Muscle of arm (tissue), 12 donors: ENCODE measurements around the gene GALNT13. TPM values are rescaled to one million over a fixed set of nuclear protein-coding genes. Genes with fewer than 3 reads are reported as not detected.

ENCODE experiments used
- DNase-seq: peaks from one replicate; pipeline ENCODE4 v3.0.0-alpha.2; 2013
- polyA plus RNA-seq, 12 donors: library from polyadenylated mRNA; unstranded; fragments of 120-200 nt; gene quantifications; one replicate each; pipeline ENCODE4 v1.2.1, GENCODE V29; 2013; ENCODE audit not compliant: insufficient read length in 12 of 12

The GALNT13 gene
- polyA plus RNA-seq, 12 donors = 0.20 to 1.0 (median 0.49) TPM; not detected in 2

DNA sequence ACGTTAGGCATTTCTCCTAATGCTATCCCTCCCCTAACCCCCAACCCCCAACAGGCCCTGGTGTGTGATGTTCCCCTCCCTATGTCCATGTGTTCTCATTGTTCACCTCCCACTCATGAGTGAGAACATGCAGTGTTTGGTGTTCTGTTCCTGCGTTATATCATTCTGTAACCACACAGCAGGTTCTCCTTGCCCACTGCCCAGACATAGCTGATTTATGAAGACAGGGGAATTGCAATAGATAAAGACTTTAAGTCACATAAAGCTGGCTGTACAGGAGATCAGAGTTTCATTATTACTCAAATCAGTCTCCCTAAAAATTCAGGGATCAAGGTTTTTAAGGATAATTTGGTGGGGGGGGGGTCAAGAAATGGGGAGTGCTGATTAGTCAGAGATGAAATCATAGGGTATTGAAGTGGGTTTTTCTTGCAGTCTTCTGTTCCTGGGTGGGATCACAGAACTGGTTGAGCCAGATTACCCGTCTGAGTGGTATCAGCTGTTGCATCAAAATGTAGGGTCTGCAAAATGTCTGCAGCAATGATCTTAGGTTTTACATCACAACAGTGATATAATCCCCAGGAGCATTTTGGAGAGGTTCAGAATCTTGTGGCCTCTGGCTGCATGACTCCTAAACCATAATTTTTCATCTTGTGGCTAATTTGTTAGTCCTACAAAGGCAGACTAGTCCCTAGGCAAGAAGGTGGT is 434.7 kb downstream of the GALNT13 start:
- no peak for DNase-seq

DNA sequence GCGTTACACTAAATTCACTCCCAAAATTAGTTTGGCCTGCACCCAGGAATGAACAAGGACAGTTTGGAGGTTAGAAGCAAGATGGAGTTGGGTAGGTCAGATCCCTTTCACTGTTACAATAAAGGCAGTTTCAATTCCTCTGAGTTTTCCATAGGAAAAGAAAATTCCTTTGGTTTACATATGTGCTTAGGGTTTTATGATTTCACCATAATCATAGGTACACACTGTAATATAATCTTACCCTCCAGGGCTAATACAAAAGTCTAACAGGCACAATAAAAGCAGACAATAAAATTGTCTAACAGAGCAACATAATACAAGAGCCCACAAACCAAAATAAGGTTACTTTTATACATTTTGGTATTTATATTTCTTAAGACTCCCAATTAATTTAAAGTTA is 435.3 kb downstream of the GALNT13 start:
- no peak for DNase-seq

DNA sequence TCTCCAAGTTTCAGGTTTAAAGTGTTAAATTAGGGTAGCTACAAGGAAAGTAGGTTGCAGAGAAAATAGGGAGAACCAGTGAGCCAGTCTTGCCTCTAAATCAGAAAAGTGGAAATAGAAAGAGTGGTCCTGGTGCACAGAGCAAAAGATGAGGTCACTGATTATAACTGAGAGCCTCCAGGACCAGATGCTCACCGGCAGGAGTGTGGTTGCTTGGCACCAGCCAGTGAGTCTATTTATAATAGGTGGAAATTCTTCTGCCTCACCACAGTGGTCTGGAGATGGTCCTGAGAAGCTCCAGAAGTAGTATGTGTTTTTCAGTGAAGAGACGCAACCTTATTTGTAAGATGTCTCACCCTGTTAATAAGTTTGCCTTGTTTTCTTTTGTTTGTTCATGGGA is 452.9 kb downstream of the GALNT13 start:
- DNase-seq = no peak

DNA sequence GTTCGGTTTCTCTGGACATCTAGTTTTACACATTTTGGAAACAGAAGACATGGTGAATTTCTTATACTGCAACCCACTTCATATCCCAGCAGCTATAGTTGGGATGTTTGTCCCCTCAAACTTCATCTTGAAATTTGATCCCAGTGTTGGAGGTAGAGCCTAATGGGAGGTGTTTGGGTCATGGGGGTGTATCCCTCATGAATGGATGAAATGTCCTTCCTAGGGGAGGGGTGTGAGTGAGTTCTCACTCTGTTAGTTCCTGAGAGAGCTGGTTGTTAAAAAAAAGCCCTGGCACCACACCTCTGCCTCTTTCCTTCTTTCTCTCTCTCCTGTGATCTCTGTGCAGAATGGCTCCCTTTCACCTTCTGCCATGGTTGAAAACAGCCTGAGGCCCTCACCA is 457.8 kb downstream of the GALNT13 start:
- no peak for DNase-seq

DNA sequence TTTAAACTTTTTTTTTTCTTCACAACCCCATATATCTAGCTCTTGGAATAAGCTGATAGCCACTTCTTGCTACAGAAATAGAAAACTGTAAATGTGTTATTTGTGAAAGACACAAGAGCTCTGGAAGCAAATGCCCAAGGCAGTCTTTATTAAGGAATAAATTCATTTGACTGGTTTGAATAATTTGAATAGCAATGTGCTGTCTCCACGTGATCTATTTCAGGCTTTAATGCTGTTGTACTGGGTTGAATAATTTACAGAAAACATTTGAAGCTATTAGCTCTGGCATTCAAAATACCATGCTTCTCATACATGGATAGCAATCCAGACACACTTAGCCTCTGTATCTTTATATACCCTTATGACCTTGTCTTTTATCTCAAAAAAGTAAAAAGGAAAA is 460.1 kb downstream of the GALNT13 start:
- no peak for DNase-seq

DNA sequence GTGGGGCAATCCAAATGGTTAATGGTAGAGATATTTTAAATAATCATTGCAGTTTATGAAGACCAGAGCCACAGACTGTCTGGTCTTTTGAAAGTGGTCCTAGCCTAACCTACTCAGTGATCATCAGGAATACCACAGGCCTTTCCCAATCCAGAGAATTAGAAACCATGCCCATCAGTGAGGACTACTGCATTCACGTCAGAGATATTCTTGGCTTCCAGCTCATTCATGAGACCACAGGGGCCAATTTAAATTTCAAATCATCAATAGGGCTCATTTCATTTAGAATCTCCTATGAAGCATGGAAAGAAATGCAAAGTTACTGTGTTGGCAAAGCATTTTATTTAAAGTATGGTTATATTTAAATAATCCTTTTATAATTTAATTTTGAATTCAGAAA is 464.5 kb downstream of the GALNT13 start:
- no peak for DNase-seq

DNA sequence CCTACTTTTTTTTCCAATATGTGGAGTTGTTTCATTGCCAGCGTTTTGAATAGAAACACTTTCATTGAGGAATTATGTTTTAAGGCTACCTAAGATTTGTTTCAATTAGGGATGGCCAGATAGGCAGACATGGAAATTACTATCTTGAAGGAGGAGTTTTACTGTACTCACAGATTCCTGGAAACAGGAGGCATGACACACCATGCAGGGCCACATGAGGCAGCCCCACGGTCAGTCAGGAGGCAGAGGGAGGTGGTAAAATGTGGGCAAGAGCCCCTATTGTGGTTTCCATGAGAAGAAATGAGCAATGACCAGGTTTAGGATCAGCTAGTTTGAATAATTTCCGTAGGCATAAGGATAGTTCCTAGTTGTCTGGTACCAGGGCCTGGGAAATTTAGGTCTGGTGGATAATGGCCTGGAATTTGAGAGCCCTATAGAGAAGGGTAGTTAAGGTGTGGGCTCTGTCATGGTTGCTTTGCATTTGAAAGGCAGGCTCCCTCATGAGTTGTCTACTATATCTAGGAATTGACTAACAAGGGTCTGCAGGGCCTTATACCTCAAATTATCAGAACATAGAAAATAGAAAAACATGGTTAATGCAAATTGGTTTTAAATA is 466.7 kb downstream of the GALNT13 start:
- no peak for DNase-seq

DNA sequence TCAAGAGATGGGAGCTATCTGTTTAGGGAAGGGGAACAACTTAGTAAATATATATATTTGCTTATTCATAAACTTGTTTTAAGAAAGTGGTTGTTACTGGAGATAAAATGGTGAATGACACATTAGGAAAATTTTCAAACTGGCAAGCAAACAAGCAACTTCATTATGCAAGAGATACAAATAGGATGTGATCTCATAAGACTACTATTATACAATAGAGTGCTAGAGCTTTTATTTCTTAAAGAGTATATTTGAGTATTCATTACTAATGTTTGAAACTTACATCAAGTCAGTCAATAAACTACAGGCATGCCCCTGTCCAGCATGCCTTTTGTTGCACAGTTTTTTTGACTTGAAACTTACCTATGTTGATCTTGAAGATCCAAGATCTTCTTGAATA is 471.6 kb downstream of the GALNT13 start:
- no peak for DNase-seq

DNA sequence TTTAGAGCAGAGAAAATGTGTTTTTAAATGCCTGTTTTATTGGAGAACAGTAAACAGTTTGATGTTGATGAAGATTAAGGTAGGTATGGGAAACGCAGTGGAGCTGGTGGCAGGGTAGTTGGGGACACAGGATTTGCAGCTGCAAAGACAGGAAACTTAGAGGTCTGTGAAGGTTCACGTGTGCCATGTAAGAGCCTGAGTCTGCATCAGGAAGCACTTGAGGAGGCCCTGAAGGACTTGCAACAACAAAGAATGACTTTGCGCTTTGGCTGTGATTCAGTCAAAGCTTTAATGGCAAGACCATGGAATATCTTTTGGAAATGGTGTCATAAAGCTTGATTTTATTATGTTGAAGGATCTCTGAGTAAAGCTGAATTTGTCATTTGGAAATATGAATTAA is 479.2 kb downstream of the GALNT13 start:
- DNase-seq = no peak

DNA sequence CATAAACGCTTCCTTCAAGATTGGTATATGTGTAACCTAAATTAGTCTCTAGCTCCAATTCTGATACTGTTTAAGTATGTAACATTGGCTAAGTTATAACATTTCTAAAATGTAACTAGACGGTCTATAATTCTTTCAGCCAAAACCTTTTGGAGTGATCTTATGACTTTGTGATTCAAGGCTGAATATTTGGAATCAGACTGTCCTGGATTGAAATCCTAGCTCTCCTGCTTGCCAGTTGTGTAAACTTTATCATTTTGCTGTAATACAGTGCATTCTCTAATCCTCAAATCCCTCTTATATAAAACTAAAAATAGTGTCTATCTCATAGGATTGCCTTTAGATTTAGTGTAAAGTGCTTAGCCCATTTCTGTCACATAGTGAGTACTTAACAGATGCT is 489.6 kb downstream of the GALNT13 start:
- DNase-seq = no peak

DNA sequence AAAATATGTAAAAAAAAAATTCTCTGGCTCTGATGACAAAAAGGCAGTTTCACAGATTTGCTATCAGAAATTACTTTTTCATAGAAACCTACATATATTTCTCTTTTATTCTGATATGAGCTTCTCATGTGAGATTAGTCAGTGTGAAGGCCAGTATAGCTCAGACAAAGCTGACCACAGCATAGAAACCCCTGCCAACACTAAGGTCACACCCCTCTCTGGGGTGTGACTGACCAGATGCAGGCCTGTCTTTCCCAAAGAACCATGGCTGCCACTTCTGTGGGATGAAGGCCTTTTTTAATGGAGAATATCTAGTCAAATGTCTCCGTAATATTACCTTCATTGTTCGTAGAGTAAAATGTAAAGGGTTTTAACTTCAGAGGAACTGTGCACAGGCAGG is 496.4 kb downstream of the GALNT13 start:
- DNase-seq = no peak

DNA sequence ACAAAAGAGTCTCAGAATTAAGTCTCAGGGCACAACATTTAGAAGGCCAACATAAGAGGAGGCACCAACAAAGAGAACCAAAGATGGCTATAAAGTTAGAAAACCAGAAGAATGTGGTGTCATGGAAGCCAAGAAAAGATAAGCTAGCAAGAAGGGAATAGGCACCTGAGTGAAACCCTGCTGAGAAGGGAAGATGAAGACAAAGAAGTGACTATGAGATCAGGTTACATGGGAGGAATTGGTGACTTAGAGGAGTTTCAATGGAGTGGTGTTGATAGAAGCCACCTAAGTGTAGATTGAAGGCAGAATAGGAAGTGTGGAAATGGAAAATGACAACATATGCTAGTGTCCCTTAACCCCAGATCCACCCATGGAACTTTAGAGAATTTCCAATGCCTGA is 499.2 kb downstream of the GALNT13 start:
- DNase-seq = no peak

DNA sequence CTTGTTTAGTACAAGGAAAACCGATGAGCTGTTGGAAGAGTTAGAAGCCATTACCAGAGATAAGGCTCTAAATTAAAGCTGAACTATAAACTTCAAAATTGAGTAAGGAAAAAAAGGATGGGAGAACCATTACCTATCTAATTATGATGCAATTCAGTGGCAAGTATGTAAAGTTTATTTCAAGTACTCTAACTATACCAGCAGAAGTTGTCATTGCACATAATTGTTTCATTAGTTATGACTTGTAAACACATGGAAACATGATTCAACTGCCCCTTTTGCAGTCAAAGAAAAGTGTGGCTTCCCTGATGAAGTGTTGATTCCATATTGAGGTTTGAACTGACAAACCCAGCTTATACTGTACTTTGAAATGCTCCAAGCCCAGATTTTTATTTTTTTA is 502.7 kb downstream of the GALNT13 start:
- DNase-seq = no peak

DNA sequence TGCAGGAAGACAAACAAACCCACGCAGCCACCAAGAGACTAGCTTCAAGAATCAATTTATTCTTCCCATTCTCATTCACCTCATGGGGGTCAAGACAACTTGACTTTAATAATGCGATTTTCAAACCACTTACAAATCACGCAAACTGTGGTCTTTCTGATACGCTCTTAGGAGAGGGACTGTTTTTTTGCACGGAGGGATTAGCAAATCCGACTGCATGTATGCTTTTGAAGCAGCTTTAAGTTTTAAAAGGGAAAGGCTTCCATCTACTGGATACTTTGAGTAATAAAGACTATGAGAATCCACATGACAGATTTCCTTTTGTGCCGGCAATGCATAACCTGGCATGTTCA is 503.8 kb downstream of the GALNT13 start:
- peak; percentile 35 for DNase-seq

DNA sequence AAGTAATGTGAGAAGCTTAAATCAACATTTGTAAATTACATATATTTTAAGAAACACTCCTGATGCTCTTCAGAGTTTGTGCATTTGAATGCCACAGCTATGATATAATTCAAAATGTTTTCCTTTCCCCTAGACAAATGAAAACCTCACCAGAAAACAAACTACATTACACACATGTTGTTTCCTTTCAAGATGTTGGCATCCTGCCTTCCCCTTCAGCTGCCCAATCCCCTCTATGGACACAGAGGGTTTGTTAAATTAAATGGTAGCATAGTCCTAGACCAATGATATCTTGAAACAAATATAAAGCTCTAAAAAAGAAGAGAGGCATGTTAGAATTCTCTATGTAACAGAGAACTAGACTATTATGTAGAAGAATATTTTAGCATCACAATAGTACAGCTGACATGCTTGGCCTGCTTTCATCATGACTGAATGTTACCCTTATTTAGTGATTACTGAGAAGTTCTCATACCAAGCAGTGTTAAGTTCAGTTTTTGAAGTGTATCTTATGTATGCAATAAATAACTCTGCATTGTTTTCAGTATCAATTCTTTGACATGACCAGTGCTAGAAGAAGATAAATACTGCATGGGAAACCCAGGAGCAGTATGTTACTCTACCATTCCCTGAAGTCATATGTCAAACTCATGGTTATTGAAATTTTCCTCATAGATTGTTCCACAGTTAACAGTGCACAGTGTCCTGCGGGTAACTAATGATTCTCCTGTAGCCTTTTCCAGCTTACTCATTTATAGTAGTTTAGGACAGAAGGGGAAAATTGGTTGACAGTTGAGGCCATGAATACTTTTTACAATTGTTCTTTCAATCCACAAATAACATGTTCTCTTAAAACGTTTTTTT is 510.4 kb downstream of the GALNT13 start:
- DNase-seq = no peak

DNA sequence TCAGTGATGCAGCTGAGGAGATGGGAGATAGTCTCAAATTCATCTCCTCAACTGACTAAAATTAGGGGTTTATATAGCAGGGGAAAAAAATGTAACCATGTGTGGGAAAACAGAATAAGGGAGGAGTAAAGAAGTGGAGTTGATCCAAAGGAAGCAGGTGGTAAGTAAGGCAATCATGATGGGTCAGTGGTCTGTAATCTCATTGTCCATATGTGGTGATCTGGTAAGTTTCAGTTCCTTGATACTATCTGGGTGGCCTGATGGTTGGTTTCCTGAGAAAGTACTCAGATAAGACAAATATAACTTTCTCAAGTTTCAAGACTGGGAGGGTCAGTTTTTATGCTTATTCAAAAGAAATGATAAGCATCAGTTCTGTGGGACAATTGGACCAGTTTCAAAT is 514.5 kb downstream of the GALNT13 start:
- DNase-seq = no peak

DNA sequence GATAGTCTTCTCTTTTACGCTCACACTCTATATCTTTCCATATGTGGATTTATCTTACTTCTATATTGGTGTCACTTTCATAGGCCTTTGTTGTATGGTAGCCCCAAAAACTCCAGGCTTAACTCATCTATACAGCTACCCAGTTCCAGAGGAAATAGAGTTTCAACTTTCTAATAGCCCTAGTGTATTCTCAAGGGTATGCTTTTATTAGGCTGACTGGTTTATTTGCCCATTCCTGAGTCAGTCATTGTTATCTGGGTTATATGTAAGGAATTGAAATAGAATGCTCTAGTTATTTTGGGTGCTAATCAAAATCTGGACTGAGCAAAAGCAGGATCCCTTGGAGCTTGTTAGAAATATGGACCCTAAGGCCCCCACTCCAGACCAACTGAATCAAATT is 519.3 kb downstream of the GALNT13 start:
- DNase-seq = no peak

DNA sequence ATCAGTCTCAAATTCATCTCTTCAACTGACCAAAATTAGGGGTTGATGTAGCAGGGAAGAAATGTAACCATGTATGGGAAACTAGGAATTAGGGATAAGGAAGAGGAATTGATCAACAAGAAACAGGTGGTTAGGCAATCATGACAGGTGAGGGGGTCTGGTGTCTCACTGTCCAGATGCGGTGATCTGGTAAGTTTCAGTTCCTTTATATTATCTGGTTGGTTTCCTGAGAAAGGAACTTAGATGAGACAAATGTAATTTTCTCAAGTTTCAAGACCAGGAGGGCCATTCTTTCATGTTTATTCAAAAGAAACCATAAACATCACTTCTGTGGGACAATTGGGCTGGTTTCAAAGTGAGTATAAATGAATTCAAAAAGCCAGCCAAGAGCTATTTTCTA is 520.5 kb downstream of the GALNT13 start:
- DNase-seq = no peak

DNA sequence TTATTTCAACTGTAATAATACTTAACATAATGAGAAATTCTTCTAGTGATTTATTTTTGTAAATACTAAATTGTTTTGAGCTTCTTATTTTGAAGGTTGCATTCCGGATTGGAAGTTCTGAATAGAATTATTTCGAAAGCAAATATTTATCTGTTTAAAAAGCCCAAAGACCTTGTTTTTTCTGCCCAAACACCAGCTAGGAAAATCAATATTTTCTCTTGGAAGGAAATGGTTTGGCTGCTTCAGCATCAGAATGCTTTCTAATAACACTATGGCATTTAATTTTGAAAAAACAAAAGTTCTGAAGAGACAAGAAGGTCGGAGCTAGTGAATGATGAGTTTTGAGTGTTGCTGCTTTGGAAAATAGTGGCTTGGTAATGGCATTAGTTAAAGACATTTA is 522.9 kb downstream of the GALNT13 start:
- no peak for DNase-seq

DNA sequence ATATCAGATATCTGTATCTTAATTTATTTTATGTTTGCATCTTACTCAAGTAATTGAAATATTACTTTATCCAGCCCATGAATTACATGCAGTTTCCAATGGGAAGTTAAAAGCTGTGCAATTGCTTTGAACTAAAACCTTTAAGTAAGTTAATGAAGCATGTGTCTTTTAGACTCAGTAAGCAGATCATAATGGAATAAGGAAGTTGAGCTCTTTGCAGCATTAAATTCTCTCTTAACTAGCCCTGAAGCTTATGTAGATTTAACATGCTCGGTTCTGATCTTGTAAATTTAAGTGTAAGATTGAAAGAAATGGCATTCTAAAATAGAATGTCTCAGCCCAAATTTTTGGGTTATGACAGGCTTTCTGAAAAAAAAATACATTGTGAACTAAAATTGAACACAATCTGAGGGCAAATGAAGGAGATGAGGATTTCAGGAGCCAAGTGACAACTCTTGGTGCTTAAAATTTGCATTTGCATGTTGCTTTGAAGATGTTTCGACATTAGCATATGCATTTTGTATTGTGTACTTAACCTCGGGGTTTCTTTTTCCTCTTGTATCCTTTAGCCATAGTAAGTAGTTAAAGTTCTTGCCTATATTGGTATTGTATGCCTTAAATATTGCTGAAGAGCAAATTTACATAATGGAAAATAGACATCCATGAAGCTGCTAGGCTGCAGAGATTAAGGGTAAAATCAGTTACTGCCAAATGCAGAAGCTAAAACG is 529.0 kb downstream of the GALNT13 start:
- no peak for DNase-seq

DNA sequence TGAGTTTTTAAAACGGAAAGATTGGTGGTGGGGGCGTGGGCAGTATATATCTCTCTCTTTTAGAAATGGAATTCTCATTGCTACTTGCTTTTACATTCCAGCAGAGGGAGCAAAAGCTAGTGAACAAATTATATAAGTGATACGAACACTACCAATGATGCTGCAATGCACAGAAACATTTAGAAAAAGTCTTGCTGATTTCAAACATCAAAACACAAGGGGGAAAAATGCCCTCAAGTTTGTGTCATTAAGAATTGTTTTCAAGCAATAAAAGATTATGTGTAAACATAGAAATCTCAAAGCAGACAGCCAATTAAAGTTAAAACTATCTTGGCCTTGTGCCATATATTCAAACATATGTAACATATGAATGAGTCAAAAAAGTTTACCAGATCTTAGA is 530.5 kb downstream of the GALNT13 start:
- DNase-seq = peak; percentile 15

DNA sequence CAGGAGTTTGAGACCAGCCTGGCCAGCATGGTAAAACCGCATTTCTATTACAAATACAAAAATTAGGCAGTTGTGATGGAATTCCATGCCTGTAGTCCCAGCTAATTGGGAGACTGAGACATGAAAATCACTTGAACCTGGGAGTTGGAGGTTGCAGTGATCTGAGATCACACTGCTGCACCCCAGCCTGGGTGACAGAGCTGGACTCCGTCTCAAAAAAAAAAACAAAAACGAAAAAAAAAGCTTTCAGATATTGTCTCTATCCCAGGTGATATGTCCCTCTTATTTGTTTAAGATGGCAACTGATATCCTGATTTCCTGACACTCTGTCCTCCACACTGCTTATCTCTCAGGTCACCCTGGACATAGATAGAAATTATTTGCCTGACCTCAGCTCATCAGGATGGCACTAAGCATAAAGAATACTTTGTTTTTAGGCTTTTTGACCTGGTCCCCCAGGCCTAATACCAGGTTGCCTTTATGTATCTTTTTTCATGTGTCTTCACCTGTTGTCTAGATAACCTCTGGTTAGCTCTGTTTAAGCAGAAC is 531.6 kb downstream of the GALNT13 start:
- no peak for DNase-seq
